ENCODE data around the gene EXOC3L4.

Gene EXOC3L4

GRCh38 chr14:103070971-103071542 is 23.5 kb upstream of the EXOC3L4 start:
- DNase-seq (ENCODE audit: low spot score): no peak

- no peak for DNase-seq (ENCODE audit: low spot score)
Observed at GRCh38 chr14:103071544-103072251, 22.8 kb upstream of the EXOC3L4 start.

GRCh38 chr14:103072595-103073366 is 21.7 kb upstream of the EXOC3L4 start:
- DNase-seq (ENCODE audit: low spot score): no peak

GRCh38 chr14:103073367-103073875 is 21.1 kb upstream of the EXOC3L4 start:
- no peak for DNase-seq (ENCODE audit: low spot score)

- peak; percentile 45 for DNase-seq (ENCODE audit: low spot score)
Observed at GRCh38 chr14:103073876-103074728, 20.4 kb upstream of the EXOC3L4 start.

GRCh38 chr14:103074729-103075367 is 19.7 kb upstream of the EXOC3L4 start:
- no peak for DNase-seq (ENCODE audit: low spot score)

- peak; percentile 84 for DNase-seq (ENCODE audit: low spot score)
Observed at GRCh38 chr14:103078420-103078749, 16.1 kb upstream of the EXOC3L4 start.

GRCh38 chr14:103078860-103079587 is 15.5 kb upstream of the EXOC3L4 start:
- DNase-seq (ENCODE audit: low spot score): no peak

DNA sequence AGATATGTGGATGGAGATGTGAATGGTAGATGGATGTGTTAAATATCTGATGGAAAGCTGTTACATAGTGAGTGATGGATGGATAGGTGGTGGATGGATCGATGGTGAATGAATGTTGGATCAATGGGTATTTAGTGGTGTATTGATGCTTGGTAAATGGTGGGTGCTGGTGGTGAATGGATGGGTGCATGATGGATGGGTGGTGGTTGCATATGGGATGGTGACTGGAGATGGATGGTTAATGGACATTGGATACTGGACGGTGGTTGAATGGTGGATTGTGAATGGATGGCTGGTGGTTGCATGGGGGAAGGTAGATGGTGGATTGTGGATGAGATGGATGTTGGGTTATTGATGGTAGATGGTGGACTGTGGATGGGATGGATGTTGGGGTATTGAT is 12.6 kb upstream of the EXOC3L4 start:
- DNase-seq (ENCODE audit: low spot score): no peak

GRCh38 chr14:103084021-103084919 is 10.3 kb upstream of the EXOC3L4 start, which contains the start of gene LBHD2:
Gene LBHD2, plus strand, starts transcription at chr14:103084210. Its CDS starts 1,803 bp downstream, at chr14:103086013.
- no peak for DNase-seq (ENCODE audit: low spot score)

- DNase-seq (ENCODE audit: low spot score): no peak
Observed at GRCh38 chr14:103085106-103086091, 9.1 kb upstream of the EXOC3L4 start.

GRCh38 chr14:103086771-103087342 is 7.7 kb upstream of the EXOC3L4 start:
- DNase-seq (ENCODE audit: low spot score): no peak

GRCh38 chr14:103087343-103087835 is 7.1 kb upstream of the EXOC3L4 start:
- peak; percentile 30 for DNase-seq (ENCODE audit: low spot score)

DNA sequence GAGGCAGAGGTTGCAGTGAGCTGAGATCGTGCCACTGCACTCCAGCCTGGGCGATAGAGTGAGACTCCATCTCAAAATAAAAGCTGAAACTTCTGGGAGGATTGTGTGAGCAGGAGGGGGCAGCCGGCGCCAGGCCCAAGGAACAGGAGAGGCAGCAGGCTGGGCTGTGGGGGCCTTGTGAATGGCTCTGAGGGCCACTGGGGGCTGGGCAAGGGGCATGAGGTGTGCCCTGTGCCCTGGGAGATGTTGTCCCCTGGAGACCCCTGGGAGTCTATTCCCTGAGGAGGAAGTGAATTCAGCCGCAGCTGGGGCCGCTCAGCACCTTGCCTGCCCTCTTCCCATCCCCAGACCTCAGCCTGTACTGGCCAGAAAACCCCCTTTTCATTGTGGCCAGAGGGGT is 5.6 kb upstream of the EXOC3L4 start:
- no peak for DNase-seq (ENCODE audit: low spot score)

GRCh38 chr14:103089386-103090335 is 4.9 kb upstream of the EXOC3L4 start:
- DNase-seq (ENCODE audit: low spot score): no peak

GRCh38 chr14:103090481-103091020 is 4.0 kb upstream of the EXOC3L4 start:
- no peak for DNase-seq (ENCODE audit: low spot score)
